NCI-H128 (cell line): ENCODE data around the gene LARP4.
"Not testable (repeated sequence)": the region's sequence is repeated elsewhere in the genome, so short reads cannot be mapped to it uniquely, and the experiment has no call there.

ENCODE experiments used
- DNase-seq: peaks from one replicate; lab custom pipeline; 2025; ENCODE audit not compliant: unreplicated experiment; lab: John Stamatoyannopoulos, UW

LARP4 gene

GRCh38 chr12:50400638-50401499 is at the start of gene LARP4:
Gene LARP4 (plus strand): TSS chr12:50400885. CDS start chr12:50401011, 126 bp downstream.
- peak; percentile 92 for DNase-seq

GRCh38 chr12:50351120-50352043 is 49.3 kb upstream of the LARP4 start:
- DNase-seq: no peak

- DNase-seq: no peak
These were observed 47.3 kb upstream of the LARP4 start for GRCh38 chr12:50353404-50353803.

GRCh38 chr12:50353869-50354593 is 46.7 kb upstream of the LARP4 start:
- DNase-seq: no peak

- no peak for DNase-seq
These were observed 45.8 kb upstream of the LARP4 start for GRCh38 chr12:50354908-50355307.

GRCh38 chr12:50355365-50355764 is 45.3 kb upstream of the LARP4 start:
- no peak for DNase-seq

GRCh38 chr12:50362671-50363070 is 38.0 kb upstream of the LARP4 start:
- DNase-seq: no peak

GRCh38 chr12:50363141-50363540 is 37.5 kb upstream of the LARP4 start:
- DNase-seq: no peak

- no peak for DNase-seq
These were observed 34.8 kb upstream of the LARP4 start for GRCh38 chr12:50365709-50366406.

GRCh38 chr12:50370672-50371071 is 30.0 kb upstream of the LARP4 start:
- DNase-seq: not testable (repeated sequence)

GRCh38 chr12:50375802-50376201 is 24.9 kb upstream of the LARP4 start:
- DNase-seq: no peak

GRCh38 chr12:50380761-50381325 is 19.8 kb upstream of the LARP4 start:
- DNase-seq: no peak

GRCh38 chr12:50387487-50387886 is 13.2 kb upstream of the LARP4 start:
- no peak for DNase-seq

- no peak for DNase-seq
These were observed 12.7 kb upstream of the LARP4 start for GRCh38 chr12:50387972-50388478.

GRCh38 chr12:50388793-50389192 is 11.9 kb upstream of the LARP4 start:
- DNase-seq: not testable (repeated sequence)

- no peak for DNase-seq
These were observed 10.4 kb upstream of the LARP4 start for GRCh38 chr12:50390316-50390741.

- no peak for DNase-seq
These were observed 6.1 kb upstream of the LARP4 start for GRCh38 chr12:50394469-50395029.

GRCh38 chr12:50397117-50397650 is 3.5 kb upstream of the LARP4 start:
- DNase-seq: no peak

GRCh38 chr12:50398931-50399330 is 1.8 kb upstream of the LARP4 start:
- DNase-seq: no peak
